Stimulated activated CD8-positive, alpha-beta memory T cell treated with anti-CD3 and anti-CD28 coated beads, Interleukin-4, amount 100 ng/mL, for 48 hours (primary cell): Measurements from ENCODE around the gene ULK3.

ENCODE experiments used
- DNase-seq: peaks from one replicate; pipeline ENCODE4 v3.0.0-alpha.2; 2020

Gene ULK3

DNA sequence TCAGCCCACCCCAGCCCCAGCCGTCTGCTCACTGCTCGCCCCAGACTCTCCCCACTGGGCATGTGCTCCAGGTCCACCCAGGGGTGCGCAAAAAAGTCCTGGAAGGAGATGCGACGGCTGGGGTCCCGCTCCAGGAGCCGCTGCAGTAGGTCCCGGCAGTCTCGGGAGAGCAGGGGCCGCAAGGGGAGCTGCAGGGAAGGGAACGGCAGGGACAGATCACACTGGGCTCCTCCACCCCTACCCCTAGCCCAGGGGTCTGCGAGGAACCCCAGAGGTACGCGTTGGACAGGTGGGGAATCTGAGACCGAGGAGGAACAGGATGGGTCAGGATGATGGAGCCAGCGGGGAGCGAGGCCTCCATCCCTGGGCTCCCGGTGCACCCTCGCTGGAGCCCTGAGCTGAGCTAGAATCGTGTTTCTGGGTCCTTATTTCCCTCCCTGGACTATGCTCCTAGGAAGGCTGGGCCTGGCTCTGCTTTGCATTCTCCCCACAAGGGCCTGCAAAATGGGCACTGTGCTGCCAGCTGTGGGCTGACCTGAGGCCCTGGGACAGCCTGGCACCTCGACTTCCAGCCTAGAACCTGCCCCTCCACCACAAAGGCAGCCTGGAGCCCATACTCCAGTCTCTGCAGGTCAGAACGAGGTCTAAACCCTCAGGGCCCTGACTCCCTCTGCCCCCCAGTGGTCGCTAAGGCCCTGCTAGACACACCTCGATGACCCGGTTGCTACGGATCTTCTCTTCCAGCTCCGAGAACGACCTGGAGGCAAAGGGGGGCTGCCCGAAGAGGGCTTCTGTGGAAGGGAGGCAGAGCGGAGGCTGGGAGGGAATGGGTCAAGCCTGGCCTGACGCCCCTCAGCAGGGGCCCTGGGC, 3.2 kb downstream of the ULK3 start:
- no peak for DNase-seq

- no peak for DNase-seq
Observed at GRCh38 chr15:74838746-74839525, 4.0 kb downstream of the ULK3 start.

GRCh38 chr15:74838137-74838516, 4.8 kb downstream of the ULK3 start:
- no peak for DNase-seq

DNA sequence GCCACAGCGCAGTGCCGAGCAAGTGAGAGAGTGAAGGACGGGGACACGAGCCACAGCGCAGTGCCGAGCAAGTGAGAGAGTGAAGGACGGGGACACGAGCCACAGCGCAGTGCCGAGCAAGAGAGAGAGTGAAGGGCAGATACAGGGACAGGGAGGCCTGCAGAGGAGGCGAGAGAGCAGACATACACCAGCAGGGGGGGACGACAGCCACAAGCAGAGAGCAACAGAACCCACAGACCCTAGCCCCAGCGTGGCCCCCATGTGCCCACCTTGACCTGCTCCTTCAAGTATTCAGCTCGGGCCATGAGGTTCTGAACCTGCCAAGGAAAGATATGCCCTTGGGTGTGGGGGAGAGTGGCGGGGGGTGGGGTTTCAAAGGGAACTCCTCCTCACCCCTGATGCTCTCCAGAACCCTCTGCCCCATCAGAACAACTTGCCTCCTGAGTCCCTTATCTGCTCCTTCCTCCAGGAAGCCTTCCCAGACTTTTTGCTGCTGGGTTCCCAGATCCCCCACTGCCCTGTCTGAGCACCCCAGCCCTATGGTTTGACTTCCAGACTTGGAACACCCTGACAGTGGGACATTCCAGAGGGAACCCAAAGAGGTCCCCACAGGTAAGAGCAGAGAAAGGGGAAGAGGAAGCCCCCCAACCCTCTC, 5.3 kb downstream of the ULK3 start:
- no peak for DNase-seq

- DNase-seq: no peak
Observed at GRCh38 chr15:74836846-74837245, 6.1 kb downstream of the ULK3 start.

DNA sequence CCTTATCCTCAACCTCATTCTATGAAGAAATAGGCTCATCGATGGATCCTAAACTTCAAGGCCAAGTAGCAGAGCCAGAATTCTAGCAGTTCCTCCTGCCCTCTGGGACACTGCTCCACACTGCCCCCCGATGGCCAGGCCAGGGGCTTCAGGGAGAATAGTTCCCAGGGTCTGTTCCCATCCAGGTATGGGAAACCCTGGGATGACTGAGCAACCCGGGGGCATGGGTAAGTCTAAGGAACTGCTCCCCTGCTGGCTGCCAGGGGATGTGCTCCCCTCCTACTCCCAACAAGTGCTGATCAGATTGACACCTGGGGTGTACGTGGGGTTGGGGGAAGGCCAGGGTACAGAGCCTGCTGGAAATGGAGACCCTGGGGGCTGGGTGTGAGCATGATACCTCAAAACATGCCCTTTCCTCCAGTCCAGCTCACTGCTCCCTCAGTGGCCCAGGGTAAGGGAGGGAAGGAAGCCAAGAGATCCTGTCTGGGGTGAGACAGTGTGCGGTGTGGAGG, 7.6 kb downstream of the ULK3 start:
- peak; percentile 80 for DNase-seq

DNA sequence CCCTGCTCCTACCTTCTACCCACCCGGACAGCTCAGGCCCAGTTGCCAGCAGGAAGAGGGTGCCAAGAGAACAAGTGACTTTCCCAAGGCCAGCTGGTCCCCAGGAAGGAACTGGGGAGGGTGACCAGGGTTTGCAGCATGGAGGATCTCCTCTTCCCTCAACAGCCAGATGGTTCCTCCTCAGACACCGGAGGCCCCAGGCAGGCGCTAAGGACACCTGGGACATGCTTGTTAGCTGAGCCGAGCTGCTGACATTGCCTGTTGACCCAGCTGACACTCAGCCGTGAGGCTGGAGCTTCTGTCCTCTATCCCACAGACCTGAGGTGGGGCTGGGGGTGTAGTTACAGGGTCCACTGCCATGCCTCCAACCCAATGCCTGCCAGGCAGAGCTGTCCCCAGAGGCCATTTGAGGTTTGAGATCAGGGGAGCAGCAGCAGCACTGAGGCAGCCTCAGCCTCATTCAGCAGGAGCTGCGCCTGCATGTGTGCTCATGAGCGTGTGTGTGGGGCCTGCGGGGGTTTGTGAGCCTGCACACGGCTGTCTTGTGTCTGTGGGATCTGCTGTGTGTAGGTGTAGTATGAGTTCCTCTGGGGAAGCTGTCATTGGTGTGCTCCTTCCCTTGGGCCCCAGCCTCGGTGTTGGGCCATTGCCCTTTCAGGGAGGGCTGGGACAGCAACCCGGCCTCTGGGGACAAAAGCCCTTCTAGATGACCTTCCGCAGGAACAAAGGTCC, 9.4 kb downstream of the ULK3 start:
- DNase-seq: no peak

DNA sequence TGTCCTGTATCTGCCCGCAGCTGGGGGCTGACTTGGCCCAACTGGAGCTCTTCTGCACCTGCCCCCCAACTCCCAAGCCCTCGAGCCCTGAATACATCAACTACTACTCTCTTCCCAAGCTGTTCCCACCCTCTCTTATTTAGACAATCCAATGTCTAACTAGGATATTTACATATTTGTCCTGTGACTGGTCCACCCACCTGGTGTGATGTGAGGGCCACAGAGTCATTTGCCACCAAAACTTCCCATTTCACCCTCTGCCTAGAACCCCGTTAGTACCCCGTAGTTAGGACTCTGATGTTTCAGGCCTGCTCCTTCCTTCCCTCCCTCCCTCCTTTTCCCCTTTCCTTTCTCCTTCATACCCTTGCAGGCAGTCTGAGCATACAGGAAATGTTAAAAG, 10.1 kb downstream of the ULK3 start:
- DNase-seq: no peak

- DNase-seq: no peak
Observed at GRCh38 chr15:74831813-74832495, 11.0 kb downstream of the ULK3 start.

GRCh38 chr15:74830868-74831267, 12.1 kb downstream of the ULK3 start:
- DNase-seq: no peak

DNA sequence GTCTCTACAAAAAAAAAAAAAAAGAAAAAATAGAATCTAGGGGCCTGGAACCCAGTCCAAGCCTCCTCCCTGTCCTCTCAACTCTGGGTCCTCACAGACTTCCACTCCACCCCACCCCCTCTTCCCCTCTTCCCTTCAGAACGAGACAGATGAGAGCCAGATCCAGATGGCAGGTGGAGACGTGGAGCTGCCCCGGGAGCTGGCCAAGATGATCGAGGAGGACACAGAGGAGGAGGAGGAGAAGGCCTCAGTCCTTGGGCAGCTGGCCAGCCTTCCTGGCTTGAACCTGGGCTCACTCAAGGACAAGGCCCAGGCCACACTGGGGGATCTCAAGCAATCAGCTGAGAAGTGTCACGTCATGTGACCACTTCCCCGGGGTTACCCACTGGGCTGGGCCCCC, 13.0 kb downstream of the ULK3 start:
- no peak for DNase-seq

DNA sequence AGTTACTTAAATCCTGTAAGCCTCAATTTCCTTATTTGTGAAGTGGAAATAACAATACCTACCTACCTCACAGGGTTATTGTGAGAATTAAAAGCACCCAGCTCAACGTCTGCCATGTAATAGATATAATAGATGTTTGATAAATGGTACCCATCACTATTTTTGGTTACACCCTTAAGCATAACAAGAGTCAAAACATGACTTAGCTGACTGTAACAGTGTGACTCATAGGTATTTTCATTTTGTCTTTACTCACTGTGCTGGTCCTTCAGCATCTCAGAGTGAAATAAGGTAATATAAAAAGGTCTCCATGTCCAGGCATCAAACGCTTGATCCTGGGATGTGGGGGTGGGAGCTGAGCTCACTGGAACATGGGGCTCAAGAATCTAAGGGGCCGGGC, 13.5 kb downstream of the ULK3 start:
- DNase-seq: no peak

DNA sequence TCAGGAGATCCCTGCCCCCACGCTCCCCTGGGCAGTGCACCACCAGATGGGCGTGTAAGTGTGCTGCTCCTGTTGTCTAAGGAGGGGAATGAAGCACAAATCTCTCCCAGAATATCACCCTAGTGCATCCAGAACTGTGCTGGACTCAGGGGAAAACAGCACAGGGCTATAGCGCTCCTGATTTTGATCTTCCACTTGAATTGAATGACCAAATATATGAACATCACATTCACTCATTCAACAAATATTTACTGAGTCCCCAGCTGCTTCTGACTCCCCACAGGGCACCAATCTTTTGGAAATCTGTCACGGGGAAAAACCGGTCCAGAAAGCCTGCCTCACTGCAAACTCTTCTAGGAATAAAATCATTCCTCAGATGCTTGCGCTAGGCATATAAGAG, 14.1 kb downstream of the ULK3 start:
- no peak for DNase-seq

DNA sequence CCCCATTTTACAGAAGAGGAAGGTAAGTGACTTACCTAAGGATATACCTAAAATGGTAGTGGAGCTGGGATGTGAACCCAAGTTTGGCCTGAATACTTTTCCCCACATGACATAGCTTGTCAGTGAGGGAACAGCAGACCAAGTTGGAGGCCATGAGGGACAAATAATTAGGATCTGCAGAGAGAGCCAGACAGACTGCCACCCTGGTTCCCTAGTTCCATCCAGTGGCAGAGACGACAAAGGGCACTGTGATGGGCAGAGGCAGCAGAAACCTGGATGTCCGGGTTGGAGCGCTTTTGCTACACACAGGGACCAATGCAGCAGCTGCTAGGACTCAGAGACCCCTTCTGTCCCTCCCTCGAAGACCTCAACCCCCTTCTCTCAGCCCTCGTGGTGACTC, 15.3 kb downstream of the ULK3 start:
- no peak for DNase-seq

DNA sequence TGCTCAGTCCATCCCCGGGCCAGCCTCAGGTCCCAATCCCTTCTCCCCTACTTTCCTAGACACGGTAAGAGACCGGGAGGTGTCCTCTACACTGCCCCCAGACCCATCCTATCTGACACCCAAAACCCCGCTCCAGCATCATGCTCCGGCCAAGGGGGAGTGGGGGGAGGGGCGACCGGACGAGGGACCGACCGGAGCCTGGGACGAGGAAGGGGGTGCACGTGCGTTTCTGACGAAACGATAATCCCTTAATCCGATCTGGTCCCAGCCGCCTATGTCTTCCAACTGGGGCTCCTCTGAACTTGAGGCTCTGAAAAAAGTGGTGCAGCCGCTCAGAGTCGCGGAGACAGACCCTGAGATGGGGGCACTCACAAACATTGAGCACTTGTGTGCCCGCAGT, 16.0 kb downstream of the ULK3 start:
- no peak for DNase-seq

GRCh38 chr15:74826364-74826819, 16.6 kb downstream of the ULK3 start, which contains the start of gene CPLX3:
Gene CPLX3, plus strand, starts transcription at chr15:74826627. Its CDS starts 77 bp downstream, at chr15:74826704.
- peak; percentile 64 for DNase-seq

DNA sequence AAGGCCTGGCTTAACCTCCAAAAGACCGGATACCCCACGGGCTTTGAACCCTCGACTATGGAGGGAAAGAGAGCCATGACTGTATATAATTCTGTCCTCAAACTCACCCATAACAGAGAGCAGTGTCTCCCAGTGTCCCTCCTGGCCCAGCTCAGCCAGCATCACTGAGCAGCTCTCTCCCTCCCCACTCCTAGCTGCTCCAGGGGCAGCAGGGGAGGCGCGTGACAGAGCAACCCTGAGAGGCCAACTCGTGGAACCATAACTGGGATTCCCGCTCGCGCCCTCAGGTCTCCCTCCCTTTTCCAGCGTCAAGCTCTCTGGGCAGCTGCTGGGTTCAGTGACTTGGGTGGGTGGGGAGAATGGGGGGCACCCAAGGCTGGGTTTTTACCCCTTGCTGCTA, 17.1 kb downstream of the ULK3 start:
- DNase-seq: no peak

GRCh38 chr15:74824976-74825375, 18.0 kb downstream of the ULK3 start:
- no peak for DNase-seq

DNA sequence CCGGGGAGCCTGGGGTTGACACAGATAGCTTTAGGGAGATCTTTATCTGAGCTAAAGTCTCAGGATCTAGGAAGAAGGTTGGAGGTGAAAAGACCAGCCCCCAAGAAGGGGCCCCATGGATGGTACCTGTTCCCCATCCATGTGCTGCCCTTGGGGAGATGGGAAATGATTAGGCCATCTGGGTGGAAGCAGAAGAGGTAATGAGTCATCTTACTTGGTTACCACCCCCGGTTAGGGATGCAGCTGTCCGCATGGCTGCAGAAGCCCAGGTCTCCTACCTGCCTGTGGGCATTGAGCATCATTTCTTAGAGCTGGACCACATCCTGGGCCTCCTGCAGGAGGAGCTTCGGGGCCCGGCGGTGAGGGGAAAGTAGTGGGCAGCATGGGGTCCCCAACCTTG, 19.6 kb downstream of the ULK3 start:
- DNase-seq: no peak

DNA sequence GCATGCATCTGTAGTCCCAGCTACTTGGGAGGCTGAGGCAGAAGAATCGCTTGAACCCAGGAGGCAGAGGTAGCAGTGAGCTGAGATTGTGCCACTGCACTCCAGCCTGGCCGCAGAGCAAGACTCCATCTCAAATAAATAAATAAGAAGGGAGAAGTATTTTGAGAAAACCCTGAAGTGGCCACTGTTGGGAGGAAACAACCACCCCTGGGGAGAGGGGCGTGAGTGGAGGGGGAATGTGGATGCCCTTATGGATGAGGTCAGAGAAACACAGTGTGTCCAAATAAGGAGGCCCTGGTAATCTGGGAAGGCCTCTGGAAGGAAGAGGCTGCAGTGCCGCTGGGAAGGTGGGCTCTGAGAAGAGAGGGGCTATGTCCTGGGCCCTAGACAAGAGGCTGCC, 20.7 kb downstream of the ULK3 start:
- no peak for DNase-seq

DNA sequence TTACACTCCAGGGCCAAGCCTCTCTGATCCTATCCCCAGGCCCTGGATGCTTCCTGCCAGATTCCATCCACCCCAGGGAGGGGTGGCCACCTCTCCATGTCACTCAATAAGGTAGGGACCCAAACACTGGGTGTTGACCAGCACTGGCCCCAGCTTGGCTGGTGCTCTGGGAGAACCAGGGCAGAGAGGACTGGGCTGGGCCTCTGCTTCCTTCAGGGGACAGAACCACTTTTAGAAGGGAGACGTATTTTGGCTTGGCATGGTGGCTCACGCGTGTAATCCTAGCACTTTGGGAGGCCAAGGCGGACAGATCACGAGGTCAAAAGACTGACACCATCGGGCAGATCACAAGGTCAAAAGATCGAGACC, 21.2 kb downstream of the ULK3 start:
- no peak for DNase-seq
